K562 (cell line): Measurements from ENCODE around the gene GRAMD4. TPM values are rescaled to one million over a fixed set of nuclear protein-coding genes. Genes with fewer than 3 reads are reported as not detected.

Experiments
- ATAC-seq: fragments of 200-7000 bp; cut with Tn5 transposase; 3 replicates; pipeline ENCODE4 v1.9.1; 2020; ENCODE audit warnings: moderate library complexity
- BruUV-seq: library from RNA; stranded (reverse); fragments of 400-500 nt; replicated peaks from 2 replicates; lab custom pipeline; 2021; lab: Mats Ljungman, UMichigan
- CTCF ChIA-PET: fragments of 300-600 bp; formaldehyde crosslinking; extraction: SDS; loops from one replicate; lab custom pipeline; 2021; ENCODE audit warnings: low intra/inter-chr PET ratio; lab: Yijun Ruan, JAX
- POLR2A ChIA-PET: fragments of 300-600, 350-650 bp; sonication (Branson Sonifier 250); formaldehyde crosslinking; extraction: SDS; loops from one replicate; lab custom pipeline; 2021; ENCODE audit warnings: antibody characterized with exemption, inconsistent platforms; lab: Yijun Ruan, JAX
- DNase-seq, 4 experiments: peaks; one replicate each; pipeline versions ENCODE4 v3.0.0 to v3.0.0-alpha.2; 2011 to 2018; ENCODE audit warnings: low spot score in 3 of 4, mixed read lengths in 3 of 4; ENCODE audit errors: extremely low read depth in 1 of 4
- FAIRE-seq: peaks from 2 replicates; lab custom pipeline; 2011; peaks lifted over from hg19 to GRCh38; lab: Jason Lieb, UNC
- H2AFZ ChIP-seq: 2 replicates; pipeline ENCODE4 v1.6.0; 2011; ENCODE audit warnings: low read depth, low read length, control low read depth, inconsistent platforms
- H3K27ac ChIP-seq: fragments of 200-600 bp; 3 replicates; pipeline ENCODE4 v1.8.0; 2011; ENCODE audit warnings: low read depth, mild to moderate bottlenecking, control low read depth, inconsistent platforms, low read length, moderate library complexity, mixed read lengths; ENCODE audit errors: extremely low read depth
- H3K27me3 ChIP-seq, 2 experiments: fragments of 300-600 bp in 1 of 2; 2 replicates in 1 of 2; 3 replicates in 1 of 2; pipeline versions ENCODE4 v1.6.0 to v1.8.0; 2011; ENCODE audit warnings: inconsistent platforms in 2 of 2, low read length in 2 of 2, mild to moderate bottlenecking in 1 of 2, mixed read lengths in 1 of 2, moderate library complexity in 1 of 2; ENCODE audit not compliant: control insufficient read depth in 2 of 2, insufficient read depth in 2 of 2
- H3K36me3 ChIP-seq: fragments of 300-600 bp; 3 replicates; pipeline ENCODE4 v1.8.0; 2011; ENCODE audit warnings: mild to moderate bottlenecking, low read length, inconsistent platforms; ENCODE audit not compliant: control insufficient read depth, insufficient read depth
- H3K4me1 ChIP-seq, 2 experiments: fragments of 200-600 bp in 1 of 2; replicated peaks in 1 of 2; 2 replicates in 1 of 2; 3 replicates in 1 of 2; pipeline versions ENCODE4 v1.5.1 to v1.8.0; 2011; ENCODE audit warnings: inconsistent platforms in 2 of 2, low read length in 2 of 2, mild to moderate bottlenecking in 1 of 2, mixed read lengths in 1 of 2, moderate library complexity in 1 of 2; ENCODE audit not compliant: control insufficient read depth in 2 of 2, insufficient read depth in 2 of 2
- H3K4me2 ChIP-seq: 2 replicates; pipeline ENCODE4 v1.6.1; 2011; ENCODE audit warnings: low read length, control low read depth, inconsistent platforms, mixed read lengths; ENCODE audit not compliant: insufficient read depth
- H3K4me3 ChIP-seq: fragments of 200-600 bp; sonication (generic), shearing (Covaris generic); 2 replicates; pipeline ENCODE4 v1.5.1; 2016; ENCODE audit warnings: control low read depth, inconsistent platforms
- H3K79me2 ChIP-seq: fragments of 200-600 bp; 3 replicates; pipeline ENCODE4 v1.8.0; 2011; ENCODE audit warnings: low read length, inconsistent platforms; ENCODE audit not compliant: control insufficient read depth, insufficient read depth
- H3K9ac ChIP-seq, 2 experiments: 2 replicates each; pipeline versions ENCODE4 v1.6.0 to v1.6.1; 2011; ENCODE audit warnings: low read depth in 2 of 2, low read length in 2 of 2, control low read depth in 1 of 2, inconsistent platforms in 1 of 2, mild to moderate bottlenecking in 1 of 2, mixed read lengths in 1 of 2; ENCODE audit not compliant: insufficient read depth in 1 of 2
- H3K9me1 ChIP-seq: one replicate; pipeline ENCODE4 v1.6.0; 2011; ENCODE audit warnings: inconsistent platforms, mild to moderate bottlenecking, low read length, moderate library complexity; ENCODE audit not compliant: control insufficient read depth, insufficient read depth
- H3K9me3 ChIP-seq: replicated peaks from 2 replicates; pipeline ENCODE4 v1.5.1; 2011; ENCODE audit warnings: low read depth, low read length, inconsistent platforms; ENCODE audit not compliant: control insufficient read depth, insufficient read depth
- H4K20me1 ChIP-seq: replicated peaks from 2 replicates; pipeline ENCODE4 v1.6.1; 2011; ENCODE audit warnings: low read length, inconsistent platforms, mixed read lengths; ENCODE audit not compliant: control insufficient read depth, insufficient read depth
- ASH1L ChIP-seq: fragments of 450-650 bp; IDR thresholded peaks from 2 replicates; pipeline ENCODE4 v1.6.1; 2018; ENCODE audit warnings: borderline replicate concordance, mild to moderate bottlenecking, low read depth; ENCODE audit not compliant: partially characterized antibody
- ESRRB ChIP-seq: fragments of 250-450 bp; sonication (Bioruptor Pico); IDR thresholded peaks from 2 replicates; pipeline ENCODE4 v1.5.0; 2020; ENCODE audit warnings: mild to moderate bottlenecking, moderate library complexity, borderline replicate concordance
- ETV6 ChIP-seq, 3 experiments: fragments of 150-350 bp in 1 of 3; sonication (generic) in 1 of 3; formaldehyde crosslinking in 1 of 3; IDR thresholded peaks; 2 replicates each; pipeline versions ENCODE4 v1.6.1 to v1.8.0; 2014 to 2022; ENCODE audit warnings: borderline replicate concordance in 2 of 3, low read depth in 2 of 3, antibody characterized with exemption in 1 of 3, low read length in 1 of 3, mild to moderate bottlenecking in 1 of 3, missing genetic modification reagents in 1 of 3
- GTF2F1 ChIP-seq: IDR thresholded peaks from 2 replicates; pipeline ENCODE4 v1.6.1; 2011; ENCODE audit warnings: low read depth, low read length, improper control_type of control experiment
- NFE2 ChIP-seq: IDR thresholded peaks from 2 replicates; pipeline ENCODE4 v1.6.1; 2014; ENCODE audit warnings: antibody characterized with exemption, low read depth
- RBM14 ChIP-seq: fragments of 200-400 bp; formaldehyde crosslinking; IDR thresholded peaks from 2 replicates; pipeline ENCODE4 v1.6.1; 2018; ENCODE audit warnings: low read depth, mild to moderate bottlenecking, low read length, moderate library complexity, borderline replicate concordance; ENCODE audit not compliant: insufficient read depth
- SPI1 ChIP-seq: IDR thresholded peaks from 2 replicates; pipeline ENCODE4 v1.6.1; 2011; ENCODE audit warnings: low read depth, low read length, control low read depth, borderline replicate concordance
- ZNF263 ChIP-seq: sonication (generic); formaldehyde crosslinking; IDR thresholded peaks from 2 replicates; pipeline ENCODE4 v1.8.0; 2022; ENCODE audit warnings: mild to moderate bottlenecking, missing genetic modification reagents, borderline replicate concordance
- ZNF695 ChIP-seq: fragments of 450-650 bp; formaldehyde crosslinking; IDR thresholded peaks from 2 replicates; pipeline ENCODE4 v1.4.0; 2020; ENCODE audit warnings: mild to moderate bottlenecking, moderate library complexity
- WGBS: fragments of 100-300 bp; shearing (Covaris generic); methylation state at CpG from one replicate; pipeline ENCODE4 v1.1.6; 2016; ENCODE audit warnings: low coverage, mixed read lengths; ENCODE audit not compliant: insufficient coverage; ENCODE audit errors: missing lambda C conversion rate; 5-methylcytosine and 5-hydroxymethylcytosine counted together
- in situ Hi-C: fragments of 300-500 bp; cut with MboI; formaldehyde crosslinking; loops from 4 replicates; pipeline ENCODE4 v1.15.0; 2018; ENCODE audit warnings: inconsistent platforms, mixed read lengths
- intact Hi-C: fragments of 100-400 bp; cut with micrococcal nuclease; formaldehyde crosslinking; loops from 2 replicates; pipeline ENCODE4 v1.14.2; 2022
- polyA plus RNA-seq, 8 experiments: library from polyadenylated mRNA; depleted of rRNA in 4 of 8; stranded (reverse) in 5 of 8; unstranded in 3 of 8; fragments of >200 nt; fragmentation: Nextera tagmentation in 2 of 8; fragmentation: Illumina TruSeq in 1 of 8; extraction: Ambion mirVana in 2 of 8; extraction: Trizol in 1 of 8; gene quantifications; 2 replicates each; pipeline versions ENCODE4 v1.2.1 to v1.2.3, GENCODE V29; 2011 to 2014; ENCODE audit warnings: inconsistent platforms in 1 of 8, missing spikeins in 1 of 8
- total RNA-seq, 7 experiments: library from RNA; depleted of rRNA in 6 of 7; stranded (reverse); fragments of >200 nt in 6 of 7; fragmentation: Illumina TruSeq in 2 of 7; extraction: Trizol in 2 of 7; gene quantifications; 2 replicates each; pipeline versions ENCODE4 v1.2.1 to v1.2.3, GENCODE V29; 2011 to 2021; ENCODE audit warnings: low replicate concordance in 1 of 7
- TF ChIP-seq, protein P1 (sequence below): IDR thresholded peaks from 3 replicates; pipeline ENCODE4 v1.6.1; 2011; ENCODE audit warnings: borderline replicate concordance, mild to moderate bottlenecking; ENCODE audit not compliant: insufficient read length, insufficient read depth
- TF ChIP-seq, protein P2 (sequence below): IDR thresholded peaks from 2 replicates; pipeline ENCODE4 v1.6.1; 2011; ENCODE audit warnings: borderline replicate concordance, low read depth, mild to moderate bottlenecking, moderate library complexity, low read length; ENCODE audit not compliant: insufficient read depth, poor library complexity, severe bottlenecking
- TF ChIP-seq, protein P3 (sequence below), 3 experiments: fragments of 200-800 bp in 1 of 3; fragments of 250-450 bp in 1 of 3; fragments of 450-650 bp in 1 of 3; sonication (Bioruptor Pico) in 1 of 3; sonication (Bioruptor generic) in 1 of 3; formaldehyde crosslinking in 1 of 3; IDR thresholded peaks; 2 replicates each; pipeline versions ENCODE4 v1.6.1 to v1.8.0; 2016 to 2022; ENCODE audit warnings: mild to moderate bottlenecking in 2 of 3, missing genetic modification characterization in 2 of 3, missing compliant biosample characterization in 1 of 3, moderate library complexity in 1 of 3

Gene GRAMD4
- total and polyA plus RNA-seq, 9 of the 15 experiments (the other 6 are each of a cell fraction or from before 2014, with no cell fraction given), result 0.18 to 44.8 (median 18.6) TPM

DNA sequence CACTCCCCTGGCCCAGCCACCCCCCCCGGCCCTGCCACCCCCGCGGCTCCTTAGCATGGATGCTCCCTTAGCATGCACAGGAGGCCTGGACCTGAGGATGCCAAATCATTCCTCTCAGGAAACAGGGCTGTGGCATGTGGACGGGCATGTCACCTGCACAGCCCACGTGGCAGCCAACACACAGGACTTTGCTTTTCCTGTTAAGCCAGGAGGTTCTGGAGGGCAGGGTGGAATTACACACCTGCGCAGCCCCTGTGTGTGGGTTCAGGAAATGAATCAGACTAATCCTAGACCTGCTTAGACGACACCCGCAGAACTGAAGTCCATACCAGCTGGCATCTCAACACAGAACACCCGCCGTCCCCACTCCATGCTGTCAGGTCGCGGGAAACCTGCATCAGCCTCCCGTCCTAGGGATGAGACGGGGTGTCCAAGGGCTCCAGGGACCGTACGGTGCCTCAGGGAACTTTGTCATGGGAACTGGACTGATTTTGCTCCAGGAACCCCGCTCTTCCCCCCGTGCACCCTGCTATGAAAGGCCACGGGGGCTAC, 107.7 kb downstream of the GRAMD4 start:
- no peaks in the 10 kb centered on the region for H3K9me3 ChIP-seq
- DNase-seq (no peak), FAIRE-seq (no peak), ATAC-seq (no peak)
- no peak overlapping the region for H2AFZ ChIP-seq
- WGBS, result 87% methylated on average over 9 of the region's 19 CpGs
- no peaks in the 10 kb centered on the region for H3K79me2 ChIP-seq
- no peak overlapping the region for H3K9ac ChIP-seq
- H3K27ac ChIP-seq, result no peak overlapping the region
- no peak overlapping the region for H3K4me2 ChIP-seq
- H3K27me3 ChIP-seq, result no peaks in the 10 kb centered on the region
- intact Hi-C loops (no loop called here), in situ Hi-C loops (no loop called here)
- no peaks in the 10 kb centered on the region for H4K20me1 ChIP-seq
- no TSS peak for BruUV-seq
- POLR2A ChIA-PET, result interaction anchor here (1.0 kb wide), 1 partner anchor 35 kb away, joined by 3 read pairs; the partner anchor contains the start of gene TBC1D22A
- no peak overlapping the region for H3K4me3 ChIP-seq
- CTCF ChIA-PET, result interaction anchor here (0.6 kb wide), 1 partner anchor 34 kb away, joined by 7 read pairs; no protein-coding TSS in a partner anchor
- H3K9me1 ChIP-seq, result no peaks in the 10 kb centered on the region
- H3K4me1 ChIP-seq, result peaks cover 0 to 19% of the 10 kb centered on the region in 2 experiments; a peak in 2 of 5 replicates
- 0 out of 3 replicates have a peak, but pooled peaks cover 2% of the 10 kb centered on the region for H3K36me3 ChIP-seq
- TF ChIP-seq, protein P1, sequence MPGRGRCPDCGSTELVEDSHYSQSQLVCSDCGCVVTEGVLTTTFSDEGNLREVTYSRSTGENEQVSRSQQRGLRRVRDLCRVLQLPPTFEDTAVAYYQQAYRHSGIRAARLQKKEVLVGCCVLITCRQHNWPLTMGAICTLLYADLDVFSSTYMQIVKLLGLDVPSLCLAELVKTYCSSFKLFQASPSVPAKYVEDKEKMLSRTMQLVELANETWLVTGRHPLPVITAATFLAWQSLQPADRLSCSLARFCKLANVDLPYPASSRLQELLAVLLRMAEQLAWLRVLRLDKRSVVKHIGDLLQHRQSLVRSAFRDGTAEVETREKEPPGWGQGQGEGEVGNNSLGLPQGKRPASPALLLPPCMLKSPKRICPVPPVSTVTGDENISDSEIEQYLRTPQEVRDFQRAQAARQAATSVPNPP, result no peak
- TF ChIP-seq ZNF263, result no peak
- TF ChIP-seq ZNF695 (CRISPR knock-in tag), result no peak
- TF ChIP-seq GTF2F1, result no peak
- no peak for TF ChIP-seq NFE2
- TF ChIP-seq, protein P2, sequence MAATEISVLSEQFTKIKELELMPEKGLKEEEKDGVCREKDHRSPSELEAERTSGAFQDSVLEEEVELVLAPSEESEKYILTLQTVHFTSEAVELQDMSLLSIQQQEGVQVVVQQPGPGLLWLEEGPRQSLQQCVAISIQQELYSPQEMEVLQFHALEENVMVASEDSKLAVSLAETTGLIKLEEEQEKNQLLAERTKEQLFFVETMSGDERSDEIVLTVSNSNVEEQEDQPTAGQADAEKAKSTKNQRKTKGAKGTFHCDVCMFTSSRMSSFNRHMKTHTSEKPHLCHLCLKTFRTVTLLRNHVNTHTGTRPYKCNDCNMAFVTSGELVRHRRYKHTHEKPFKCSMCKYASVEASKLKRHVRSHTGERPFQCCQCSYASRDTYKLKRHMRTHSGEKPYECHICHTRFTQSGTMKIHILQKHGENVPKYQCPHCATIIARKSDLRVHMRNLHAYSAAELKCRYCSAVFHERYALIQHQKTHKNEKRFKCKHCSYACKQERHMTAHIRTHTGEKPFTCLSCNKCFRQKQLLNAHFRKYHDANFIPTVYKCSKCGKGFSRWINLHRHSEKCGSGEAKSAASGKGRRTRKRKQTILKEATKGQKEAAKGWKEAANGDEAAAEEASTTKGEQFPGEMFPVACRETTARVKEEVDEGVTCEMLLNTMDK, result no peak
- TF ChIP-seq ASH1L, result no peak
- TF ChIP-seq SPI1, result no peak
- no peak for TF ChIP-seq ESRRB (CRISPR knock-in tag)
- TF ChIP-seq, protein P3, sequence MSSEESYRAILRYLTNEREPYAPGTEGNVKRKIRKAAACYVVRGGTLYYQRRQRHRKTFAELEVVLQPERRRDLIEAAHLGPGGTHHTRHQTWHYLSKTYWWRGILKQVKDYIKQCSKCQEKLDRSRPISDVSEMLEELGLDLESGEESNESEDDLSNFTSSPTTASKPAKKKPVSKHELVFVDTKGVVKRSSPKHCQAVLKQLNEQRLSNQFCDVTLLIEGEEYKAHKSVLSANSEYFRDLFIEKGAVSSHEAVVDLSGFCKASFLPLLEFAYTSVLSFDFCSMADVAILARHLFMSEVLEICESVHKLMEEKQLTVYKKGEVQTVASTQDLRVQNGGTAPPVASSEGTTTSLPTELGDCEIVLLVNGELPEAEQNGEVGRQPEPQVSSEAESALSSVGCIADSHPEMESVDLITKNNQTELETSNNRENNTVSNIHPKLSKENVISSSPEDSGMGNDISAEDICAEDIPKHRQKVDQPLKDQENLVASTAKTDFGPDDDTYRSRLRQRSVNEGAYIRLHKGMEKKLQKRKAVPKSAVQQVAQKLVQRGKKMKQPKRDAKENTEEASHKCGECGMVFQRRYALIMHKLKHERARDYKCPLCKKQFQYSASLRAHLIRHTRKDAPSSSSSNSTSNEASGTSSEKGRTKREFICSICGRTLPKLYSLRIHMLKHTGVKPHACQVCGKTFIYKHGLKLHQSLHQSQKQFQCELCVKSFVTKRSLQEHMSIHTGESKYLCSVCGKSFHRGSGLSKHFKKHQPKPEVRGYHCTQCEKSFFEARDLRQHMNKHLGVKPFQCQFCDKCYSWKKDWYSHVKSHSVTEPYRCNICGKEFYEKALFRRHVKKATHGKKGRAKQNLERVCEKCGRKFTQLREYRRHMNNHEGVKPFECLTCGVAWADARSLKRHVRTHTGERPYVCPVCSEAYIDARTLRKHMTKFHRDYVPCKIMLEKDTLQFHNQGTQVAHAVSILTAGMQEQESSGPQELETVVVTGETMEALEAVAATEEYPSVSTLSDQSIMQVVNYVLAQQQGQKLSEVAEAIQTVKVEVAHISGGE (CRISPR knock-in tag; IDR thresholded peaks at IDR 0.05), result no peak
- no peak for TF ChIP-seq RBM14
- no peak for TF ChIP-seq ETV6 (IDR thresholded peaks at IDR 0.05; ENCODE audit: borderline replicate concordance in 1 of 2, low read depth in 2 of 2, low read length in 1 of 2)
- no peak for TF ChIP-seq ETV6 (CRISPR knock-in tag; IDR thresholded peaks at IDR 0.05; ENCODE audit: borderline replicate concordance)
